Transverse colon (tissue), 4 donors: ENCODE results near the gene VSTM2L.

ENCODE experiments used
- POLR2A ChIP-seq: fragments of 450-650 bp; IDR thresholded peaks from one replicate; pipeline ENCODE4 v1.6.1; 2016; ENCODE audit warnings: antibody characterized with exemption, mild to moderate bottlenecking, moderate library complexity
- POLR2AphosphoS5 ChIP-seq, 3 donors: sonication (generic); formaldehyde crosslinking; IDR thresholded peaks; one replicate each; pipeline ENCODE4 v1.6.1; 2016; ENCODE audit warnings: antibody characterized with exemption in 3 of 3
- TF ChIP-seq, protein P1 (sequence below), 5 experiments: fragments of 200-600 bp in 3 of 5; fragments of 450-650 bp in 2 of 5; sonication (generic) in 3 of 5; IDR thresholded peaks; 1 replicate in 2 of 5; 2 replicates in 3 of 5; pipeline ENCODE4 v1.5.1; 2016 to 2017; ENCODE audit warnings: antibody characterized with exemption in 5 of 5, inconsistent platforms in 3 of 5, mild to moderate bottlenecking in 2 of 5, moderate library complexity in 1 of 5

DNA sequence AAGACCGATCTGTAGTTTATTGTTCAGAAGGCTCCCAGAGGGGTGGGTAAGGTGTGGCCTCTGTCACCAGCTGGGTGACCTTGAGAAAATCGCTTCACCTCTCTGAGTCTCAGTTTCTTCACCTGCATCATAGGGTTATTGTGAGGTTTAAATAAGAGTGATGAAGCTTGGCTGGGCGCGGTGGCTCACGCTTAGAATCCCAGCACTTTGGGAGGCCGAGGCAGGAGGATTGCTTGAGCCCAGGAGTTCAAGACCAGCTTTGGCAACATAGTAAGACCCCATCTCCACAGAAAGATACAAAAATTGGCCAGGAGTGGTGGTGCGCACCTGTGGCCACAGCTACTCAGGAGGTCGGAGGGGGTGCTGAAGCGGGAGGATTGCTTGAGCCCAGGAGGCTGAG is 36.0 kb downstream of the VSTM2L start:
- TF ChIP-seq POLR2A: no peak
- TF ChIP-seq, protein P1, sequence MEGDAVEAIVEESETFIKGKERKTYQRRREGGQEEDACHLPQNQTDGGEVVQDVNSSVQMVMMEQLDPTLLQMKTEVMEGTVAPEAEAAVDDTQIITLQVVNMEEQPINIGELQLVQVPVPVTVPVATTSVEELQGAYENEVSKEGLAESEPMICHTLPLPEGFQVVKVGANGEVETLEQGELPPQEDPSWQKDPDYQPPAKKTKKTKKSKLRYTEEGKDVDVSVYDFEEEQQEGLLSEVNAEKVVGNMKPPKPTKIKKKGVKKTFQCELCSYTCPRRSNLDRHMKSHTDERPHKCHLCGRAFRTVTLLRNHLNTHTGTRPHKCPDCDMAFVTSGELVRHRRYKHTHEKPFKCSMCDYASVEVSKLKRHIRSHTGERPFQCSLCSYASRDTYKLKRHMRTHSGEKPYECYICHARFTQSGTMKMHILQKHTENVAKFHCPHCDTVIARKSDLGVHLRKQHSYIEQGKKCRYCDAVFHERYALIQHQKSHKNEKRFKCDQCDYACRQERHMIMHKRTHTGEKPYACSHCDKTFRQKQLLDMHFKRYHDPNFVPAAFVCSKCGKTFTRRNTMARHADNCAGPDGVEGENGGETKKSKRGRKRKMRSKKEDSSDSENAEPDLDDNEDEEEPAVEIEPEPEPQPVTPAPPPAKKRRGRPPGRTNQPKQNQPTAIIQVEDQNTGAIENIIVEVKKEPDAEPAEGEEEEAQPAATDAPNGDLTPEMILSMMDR (IDR thresholded peaks at IDR 0.05): no peak
- TF ChIP-seq POLR2AphosphoS5 (IDR thresholded peaks at IDR 0.05): no peak
